ENCODE measurements around the gene GTF3C4.

Gene GTF3C4

GRCh38 chr9:132648283-132648682 is 22.0 kb upstream of the GTF3C4 start:
- no peak for DNase-seq

GRCh38 chr9:132648685-132649084 is 21.6 kb upstream of the GTF3C4 start:
- DNase-seq, result no peak

GRCh38 chr9:132651259-132651658 is 19.0 kb upstream of the GTF3C4 start:
- DNase-seq, result no peak

- no peak for DNase-seq
Observed at GRCh38 chr9:132656299-132656698, 14.0 kb upstream of the GTF3C4 start.

- no peak for DNase-seq
Observed at GRCh38 chr9:132662152-132662945, 7.9 kb upstream of the GTF3C4 start.

- DNase-seq, result no peak
Observed at GRCh38 chr9:132663117-132663516, 7.1 kb upstream of the GTF3C4 start.

- DNase-seq, result no peak
Observed at GRCh38 chr9:132663851-132664250, 6.4 kb upstream of the GTF3C4 start.

GRCh38 chr9:132669319-132669697 is 956 bp upstream of the GTF3C4 start:
- DNase-seq, result no peak

- peak; percentile 86 for DNase-seq
Observed at GRCh38 chr9:132669698-132670456, 387 bp upstream of the GTF3C4 start, which contains the start of gene DDX31. Gene DDX31, minus strand, starts transcription at chr9:132669983. Its CDS starts 49 bp downstream, at chr9:132669934.

GRCh38 chr9:132671620-132672412 is 1.6 kb downstream of the GTF3C4 start:
- no peak for DNase-seq

GRCh38 chr9:132672413-132672690 is 2.1 kb downstream of the GTF3C4 start:
- DNase-seq, result no peak

GRCh38 chr9:132673355-132673754 is 3.1 kb downstream of the GTF3C4 start:
- no peak for DNase-seq

- DNase-seq, result no peak
Observed at GRCh38 chr9:132674485-132674884, 4.2 kb downstream of the GTF3C4 start.

GRCh38 chr9:132677976-132678375 is 7.7 kb downstream of the GTF3C4 start:
- DNase-seq, result no peak

GRCh38 chr9:132679946-132680625 is 9.8 kb downstream of the GTF3C4 start:
- no peak for DNase-seq

- no peak for DNase-seq
Observed at GRCh38 chr9:132681561-132681960, 11.3 kb downstream of the GTF3C4 start.

- DNase-seq, result no peak
Observed at GRCh38 chr9:132683873-132684272, 13.6 kb downstream of the GTF3C4 start.

GRCh38 chr9:132690696-132691095 is 20.4 kb downstream of the GTF3C4 start:
- no peak for DNase-seq

- DNase-seq, result no peak
Observed at GRCh38 chr9:132694144-132694543, 23.9 kb downstream of the GTF3C4 start.

- no peak for DNase-seq
Observed at GRCh38 chr9:132697230-132697629, 27.0 kb downstream of the GTF3C4 start.

GRCh38 chr9:132698989-132699388 is 28.7 kb downstream of the GTF3C4 start:
- no peak for DNase-seq

- no peak for DNase-seq
Observed at GRCh38 chr9:132699956-132700355, 29.7 kb downstream of the GTF3C4 start.

- DNase-seq, result no peak
Observed at GRCh38 chr9:132702254-132702653, 32.0 kb downstream of the GTF3C4 start.
